ENCODE measurements around the gene ATP13A5. TPM values are rescaled to one million over a fixed set of nuclear protein-coding genes. Genes with fewer than 3 reads are reported as not detected.

The ATP13A5 gene
- total RNA-seq, 1 donor from 2014 or later, result not detected

GRCh38 chr3:193335031-193335430 is 43.5 kb downstream of the ATP13A5 start:
- TF ChIP-seq CTCF (conservative IDR thresholded peaks at IDR 0.05; ENCODE audit: low read depth, low read length), result no peak
- H3K4me3 ChIP-seq (ENCODE audit: low read depth, low read length), result no peak overlapping the region
- DNase-seq (ENCODE audit: low read depth), result no peak

- no peak for TF ChIP-seq CTCF (conservative IDR thresholded peaks at IDR 0.05; ENCODE audit: low read depth, low read length)
- DNase-seq (ENCODE audit: low read depth), result no peak
- no peak overlapping the region for H3K4me3 ChIP-seq (ENCODE audit: low read depth, low read length)
These were observed 45.3 kb downstream of the ATP13A5 start for GRCh38 chr3:193333229-193333628.

- no peak for TF ChIP-seq CTCF (conservative IDR thresholded peaks at IDR 0.05; ENCODE audit: low read depth, low read length)
- no peak overlapping the region for H3K4me3 ChIP-seq (ENCODE audit: low read depth, low read length)
- DNase-seq (ENCODE audit: low read depth), result no peak
These were observed 47.9 kb downstream of the ATP13A5 start for GRCh38 chr3:193330555-193331204.

GRCh38 chr3:193317682-193318300 is 60.8 kb downstream of the ATP13A5 start:
- no peak overlapping the region for H3K4me3 ChIP-seq (ENCODE audit: low read depth, low read length)
- DNase-seq (ENCODE audit: low read depth), result peak; percentile 46
- no peak for TF ChIP-seq CTCF (conservative IDR thresholded peaks at IDR 0.05; ENCODE audit: low read depth, low read length)

- TF ChIP-seq CTCF (conservative IDR thresholded peaks at IDR 0.05; ENCODE audit: low read depth, low read length), result peak; percentile 36
- no peak for DNase-seq (ENCODE audit: low read depth)
- no peak overlapping the region for H3K4me3 ChIP-seq (ENCODE audit: low read depth, low read length)
These were observed 64.4 kb downstream of the ATP13A5 start for GRCh38 chr3:193314161-193314560.

- TF ChIP-seq CTCF (conservative IDR thresholded peaks at IDR 0.05; ENCODE audit: low read depth, low read length), result no peak
These were observed 65.2 kb downstream of the ATP13A5 start for GRCh38 chr3:193313061-193313958.

More at GRCh38 chr3:193313061-193313958, 65.2 kb downstream of the ATP13A5 start:
- DNase-seq (ENCODE audit: low read depth), result no peak
- no peak overlapping the region for H3K4me3 ChIP-seq (ENCODE audit: low read depth, low read length)

All from epithelial cell of proximal tubule (primary cell).